Fibroblast of skin of left biceps (primary cell): ENCODE measurements around the gene SERPINB4.

Experiments
- DNase-seq, 2 experiments: peaks; one replicate each; pipeline ENCODE4 v3.0.0-alpha.2; 2013; ENCODE audit warnings: low read depth in 2 of 2

SERPINB4 gene

GRCh38 chr18:63627819-63628218 is 16.2 kb downstream of the SERPINB4 start:
- DNase-seq, result no peak

GRCh38 chr18:63626431-63626830 is 17.6 kb downstream of the SERPINB4 start:
- no peak for DNase-seq

- no peak for DNase-seq
Observed at GRCh38 chr18:63624863-63625262, 19.2 kb downstream of the SERPINB4 start.

DNA sequence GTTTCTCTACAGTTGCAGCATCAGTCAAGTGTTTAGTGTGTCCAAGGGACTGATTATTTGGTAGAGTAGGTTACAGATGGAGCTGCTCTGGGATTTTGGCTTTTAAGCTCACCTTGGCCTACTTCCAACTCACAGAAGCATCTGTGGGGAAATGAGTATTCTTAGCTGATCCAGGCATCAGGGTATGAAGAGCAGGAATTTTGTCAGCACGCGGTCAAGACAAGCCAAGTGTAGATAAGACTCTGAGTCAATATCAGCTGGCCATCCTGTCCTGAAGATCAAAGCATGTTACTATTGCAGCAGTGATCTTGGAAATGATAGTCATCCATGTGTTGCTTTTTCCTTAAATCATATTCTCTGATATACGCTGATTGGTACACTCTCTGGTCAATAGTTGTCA is 24.4 kb downstream of the SERPINB4 start:
- DNase-seq, result no peak

DNA sequence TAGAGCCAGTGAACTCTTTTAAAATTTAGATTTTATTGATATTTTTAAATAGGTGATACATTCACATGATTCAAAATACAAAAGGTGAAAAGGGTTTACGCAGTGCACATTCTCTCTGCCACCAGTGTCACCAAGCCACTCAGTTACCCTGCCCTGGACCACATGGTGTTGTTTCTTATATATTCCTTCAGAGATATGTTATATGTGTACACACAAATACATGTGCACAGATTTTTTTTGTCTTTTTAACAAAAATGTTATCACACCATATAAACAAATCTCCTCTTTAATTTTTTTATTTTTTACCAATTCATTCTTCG is 26.2 kb downstream of the SERPINB4 start:
- DNase-seq, result no peak

DNA sequence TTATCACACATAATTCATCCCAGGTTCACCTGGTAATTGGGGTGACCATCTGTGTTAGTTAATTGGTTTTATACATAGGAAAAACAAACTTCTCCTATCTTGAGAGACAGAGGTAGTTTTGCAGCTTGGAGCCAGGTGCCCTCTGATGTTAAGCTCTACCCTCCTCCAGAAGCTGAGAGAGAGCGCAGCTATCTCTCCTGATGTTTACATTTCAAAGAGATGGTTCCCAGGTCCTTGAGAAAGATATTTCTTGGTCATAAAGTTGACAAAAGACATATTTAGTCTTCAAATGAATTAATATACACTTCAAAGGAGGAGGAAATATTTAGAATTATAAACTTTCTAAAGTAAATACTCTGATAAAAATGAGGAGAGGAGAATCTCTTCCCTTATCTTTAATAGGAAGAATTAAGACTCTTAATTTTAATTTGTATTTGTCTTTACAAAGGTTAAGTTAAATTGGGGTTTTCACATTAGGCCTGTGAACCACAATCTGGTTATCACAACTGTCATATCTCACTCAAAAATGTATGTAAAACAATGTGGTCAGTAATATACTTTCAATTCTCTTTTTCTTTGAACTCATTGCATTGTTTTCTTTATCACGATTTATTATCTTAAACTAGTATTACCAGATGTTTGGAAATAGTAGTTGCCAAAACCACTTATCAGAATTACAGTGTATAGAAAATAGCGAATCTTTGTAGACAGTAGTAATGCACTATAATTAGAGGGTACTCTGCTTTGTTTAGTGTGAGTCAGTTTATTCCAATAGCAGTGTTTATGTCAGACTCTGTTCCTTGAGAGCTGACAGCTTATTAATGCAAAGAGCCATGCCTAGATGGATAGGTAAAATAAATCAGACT is 26.8 kb downstream of the SERPINB4 start:
- no peak for DNase-seq

GRCh38 chr18:63613420-63613819 is 30.6 kb downstream of the SERPINB4 start:
- DNase-seq, result no peak

GRCh38 chr18:63606526-63606925 is 37.5 kb downstream of the SERPINB4 start:
- no peak for DNase-seq

DNA sequence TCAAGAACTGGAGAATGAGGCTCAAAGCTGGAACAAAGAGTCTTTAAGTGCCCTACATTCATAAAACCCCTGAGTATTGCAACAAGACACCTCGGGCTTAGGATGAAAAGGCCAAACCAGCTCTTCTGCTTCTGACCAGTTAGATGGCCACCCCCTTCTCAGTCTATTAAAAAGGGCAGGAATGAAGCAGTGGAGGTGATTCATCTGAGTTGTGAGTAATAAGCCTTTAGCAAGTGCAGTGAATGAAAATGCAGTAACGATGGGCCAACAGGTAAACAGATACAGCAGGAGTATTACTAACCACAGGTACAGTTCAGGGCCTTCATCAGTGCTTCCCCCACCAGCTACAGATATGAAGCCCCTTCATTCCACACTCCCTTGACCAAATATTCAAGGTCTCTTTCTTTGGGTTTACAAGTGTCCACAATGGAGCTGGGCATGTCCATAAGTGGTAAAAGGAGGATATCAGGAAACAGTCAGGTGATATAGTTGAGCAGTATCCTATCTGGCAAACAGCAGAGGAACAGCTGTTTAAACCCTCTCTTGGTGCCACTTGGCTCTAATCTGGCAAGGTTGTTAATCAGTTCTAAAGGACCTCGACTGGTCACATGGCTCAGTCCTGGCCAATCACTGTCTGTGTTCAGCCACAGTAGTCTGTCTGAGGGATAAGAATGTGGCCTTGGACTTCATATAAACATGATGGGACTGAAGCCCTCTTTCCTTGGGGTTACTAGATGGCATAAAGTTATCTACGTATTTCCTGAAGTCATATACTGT is 39.1 kb downstream of the SERPINB4 start:
- no peak for DNase-seq

DNA sequence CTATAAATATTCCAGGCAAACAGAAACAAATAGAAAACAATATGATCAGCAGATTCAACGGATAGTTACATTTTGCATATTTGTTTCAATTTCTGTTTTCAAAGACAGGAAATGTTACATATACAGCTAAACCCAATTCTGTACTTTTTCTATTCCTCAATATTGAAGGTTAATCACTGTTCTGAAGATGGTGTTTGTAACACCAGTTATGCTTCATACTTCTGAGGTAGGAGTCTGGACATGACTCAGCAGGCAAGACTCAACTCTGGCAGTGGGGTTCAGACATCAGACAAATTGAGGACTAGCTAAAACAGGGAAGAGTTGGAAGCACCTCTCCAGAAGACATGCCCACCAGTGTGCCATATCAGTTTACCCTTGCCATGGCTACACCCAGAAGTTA is 40.3 kb downstream of the SERPINB4 start:
- no peak for DNase-seq

DNA sequence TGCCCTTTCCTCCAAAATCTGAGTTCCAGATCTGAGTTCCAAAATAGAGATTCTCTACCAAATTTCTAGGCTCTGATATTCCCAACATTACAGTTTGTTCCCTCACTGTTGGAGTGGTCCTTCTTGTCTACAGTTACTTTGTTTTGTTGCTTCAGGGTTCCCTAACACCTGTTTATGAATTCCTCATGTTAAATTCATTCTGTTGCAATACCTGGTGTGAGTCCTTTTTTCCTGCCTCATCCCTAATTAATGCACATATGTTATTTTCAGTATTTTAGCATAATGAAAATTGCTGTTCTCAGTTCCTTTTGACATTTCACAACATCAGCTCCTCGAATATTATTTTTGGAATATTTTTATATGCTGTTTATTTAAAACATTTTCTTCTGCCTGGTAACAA is 40.7 kb downstream of the SERPINB4 start:
- DNase-seq, result no peak

GRCh38 chr18:63596964-63597363 is 47.1 kb downstream of the SERPINB4 start:
- DNase-seq, result no peak

DNA sequence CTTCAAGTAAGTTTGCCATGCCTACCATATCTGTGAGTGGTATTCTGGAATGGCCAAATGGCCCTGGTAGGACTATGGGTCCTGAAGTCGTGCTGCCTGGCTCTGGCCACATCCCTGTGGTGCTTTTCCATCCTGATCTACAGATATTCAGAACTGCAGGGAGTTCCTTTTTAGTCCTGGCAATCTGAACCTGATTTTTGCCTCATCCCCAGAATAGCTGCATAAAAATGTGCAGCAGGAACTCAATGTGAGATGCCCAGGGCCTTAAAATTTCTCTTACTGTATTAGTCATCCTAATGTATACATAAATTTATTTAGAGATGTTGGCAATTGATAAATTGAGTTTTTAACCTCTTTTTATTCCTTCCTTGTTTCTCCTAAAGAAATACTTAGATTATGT is 51.6 kb downstream of the SERPINB4 start:
- DNase-seq, result no peak

- DNase-seq, result no peak
Observed at GRCh38 chr18:63591725-63592124, 52.3 kb downstream of the SERPINB4 start.

- DNase-seq, result no peak
Observed at GRCh38 chr18:63590966-63591695, 52.9 kb downstream of the SERPINB4 start.

DNA sequence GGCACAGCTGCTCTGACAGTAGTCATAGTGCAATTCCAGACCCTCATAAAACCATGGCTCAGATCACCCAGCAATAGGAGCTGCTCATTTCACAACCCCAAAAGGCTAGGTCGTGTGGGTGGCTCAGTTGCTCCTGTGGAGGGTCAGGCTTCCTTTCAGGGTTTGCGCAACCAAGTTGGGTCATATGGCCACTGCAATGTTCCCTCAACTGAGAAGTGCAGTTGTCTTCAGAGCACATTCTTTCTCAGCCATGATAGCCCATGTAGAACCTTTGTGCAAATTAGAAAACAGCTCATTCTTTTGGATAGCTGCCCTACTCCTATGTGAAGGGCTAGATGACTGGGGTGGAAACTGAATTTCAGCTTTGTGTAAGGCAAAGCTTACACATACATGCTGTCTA is 53.7 kb downstream of the SERPINB4 start:
- no peak for DNase-seq

DNA sequence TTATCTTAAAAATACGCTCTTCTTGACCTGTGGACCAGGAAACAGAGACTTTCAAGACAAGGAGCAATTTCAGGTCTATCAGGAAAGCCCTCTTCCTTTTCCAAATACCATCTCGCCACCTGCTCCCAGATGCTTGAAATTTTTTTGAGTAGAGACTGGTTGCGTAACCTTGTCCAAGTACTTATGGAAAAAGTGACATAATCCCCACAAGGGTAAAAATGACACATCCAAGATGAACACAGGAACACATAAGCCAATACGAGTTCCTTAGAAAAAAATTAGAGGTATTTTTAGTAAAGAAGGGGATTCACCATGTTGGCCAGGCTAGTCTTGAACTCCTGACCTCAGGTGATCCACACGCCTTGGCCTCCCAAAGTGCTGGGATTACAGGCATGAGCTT is 55.1 kb downstream of the SERPINB4 start:
- no peak for DNase-seq
